Stromal cell of bone marrow (primary cell): ENCODE data around the gene SLC15A1.
"Not testable (repeated sequence)": the region's sequence is repeated elsewhere in the genome, so short reads cannot be mapped to it uniquely, and the experiment has no call there.

Experiments used
- DNase-seq: peaks from one replicate; pipeline ENCODE4 v3.0.0-alpha.2; 2012; ENCODE audit warnings: low read depth

Gene SLC15A1

GRCh38 chr13:98656223-98656622 lies 96.2 kb downstream of the SLC15A1 start:
- DNase-seq: no peak

- DNase-seq: peak; percentile 48
Observed at GRCh38 chr13:98653463-98653985, 98.9 kb downstream of the SLC15A1 start.

DNA sequence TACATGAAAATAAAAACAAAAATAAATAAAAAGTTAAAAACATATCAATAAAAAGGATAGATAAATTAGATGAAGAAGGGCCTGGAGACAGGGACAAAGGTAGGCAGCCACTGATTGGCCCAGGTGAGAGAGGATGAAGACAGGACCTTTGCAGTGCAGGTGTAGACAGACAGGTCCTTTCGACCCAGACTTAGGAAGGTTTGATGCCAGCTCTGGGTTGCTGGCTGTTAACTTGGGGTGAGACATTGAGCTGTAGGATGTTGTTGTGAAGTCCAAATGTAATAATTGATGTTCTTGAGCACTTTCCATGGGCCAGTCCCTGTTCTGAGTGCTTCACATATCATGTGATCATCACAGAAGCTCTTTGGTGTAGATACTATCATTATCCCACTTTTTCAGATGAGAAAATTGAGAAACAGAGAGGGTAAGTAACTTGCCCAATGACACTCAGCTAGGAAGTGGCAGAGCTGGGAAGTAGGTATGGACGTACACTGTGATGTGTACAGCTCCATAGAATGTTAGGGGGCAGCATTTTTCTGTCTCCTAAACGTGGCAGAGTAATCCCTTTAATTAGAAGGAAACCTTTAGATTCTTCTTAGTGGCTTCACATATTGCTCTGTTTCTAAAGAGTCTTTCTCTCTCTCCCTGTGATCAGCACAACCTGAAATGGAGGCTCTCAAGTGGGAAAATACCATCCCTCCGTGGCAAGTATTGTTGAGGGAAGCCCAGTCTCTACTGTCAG lies 99.6 kb downstream of the SLC15A1 start:
- no peak for DNase-seq

GRCh38 chr13:98652276-98652675 lies 100.2 kb downstream of the SLC15A1 start:
- DNase-seq: no peak

- DNase-seq: no peak
Observed at GRCh38 chr13:98651744-98652143, 100.7 kb downstream of the SLC15A1 start.

DNA sequence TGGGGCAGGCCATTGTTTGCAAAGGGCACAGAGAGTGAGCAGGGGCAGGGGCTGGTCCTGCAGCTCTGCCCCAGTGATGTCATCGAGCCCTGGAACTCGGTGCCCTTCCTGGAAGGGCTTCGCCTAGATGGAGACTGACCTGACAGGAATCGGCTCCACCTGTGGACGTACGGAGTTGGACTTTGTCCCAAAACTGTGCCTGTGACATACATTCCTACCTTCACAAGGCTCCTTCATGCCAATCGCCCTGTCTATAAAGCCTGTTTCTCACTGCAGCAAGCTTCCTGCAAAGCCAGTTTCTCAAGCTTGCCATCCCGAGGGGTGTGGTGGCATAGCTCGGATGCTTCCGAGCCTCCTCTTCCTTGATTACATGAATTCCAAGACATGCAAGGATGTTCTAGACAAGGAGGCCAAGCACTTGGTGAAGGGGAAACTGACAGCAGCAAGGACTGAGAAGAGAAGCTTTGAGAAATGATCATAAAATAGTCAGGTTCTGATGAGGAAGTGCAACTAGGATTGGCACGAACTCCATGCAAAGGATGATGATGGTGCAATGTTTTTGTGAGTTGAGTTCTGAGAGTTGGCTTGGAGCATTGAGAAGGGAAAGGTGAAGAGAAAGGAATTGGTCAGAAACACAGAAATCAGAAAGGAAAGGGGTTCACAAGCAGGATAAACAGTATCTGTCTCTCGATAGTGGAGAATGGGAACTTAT lies 101.9 kb downstream of the SLC15A1 start:
- DNase-seq: no peak

DNA sequence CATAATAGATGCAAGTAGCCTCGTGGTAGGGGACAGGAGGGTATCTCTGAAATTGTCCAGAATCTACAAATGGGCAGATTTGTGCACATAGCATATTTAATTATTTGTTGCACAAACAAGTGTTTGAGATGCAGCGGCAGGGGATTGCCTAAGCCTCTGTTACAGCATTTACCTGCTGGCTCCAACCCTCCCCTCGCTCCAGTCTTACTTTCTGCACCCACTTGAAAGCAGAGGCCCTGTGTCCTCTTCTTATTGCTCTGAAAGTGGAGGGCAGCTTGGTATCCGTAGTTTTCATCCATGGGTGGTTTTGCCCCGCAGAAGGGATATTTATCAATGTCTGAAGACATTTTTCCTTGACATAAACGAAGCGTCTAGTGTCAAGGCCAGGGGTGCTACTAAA lies 102.6 kb downstream of the SLC15A1 start:
- DNase-seq: no peak

DNA sequence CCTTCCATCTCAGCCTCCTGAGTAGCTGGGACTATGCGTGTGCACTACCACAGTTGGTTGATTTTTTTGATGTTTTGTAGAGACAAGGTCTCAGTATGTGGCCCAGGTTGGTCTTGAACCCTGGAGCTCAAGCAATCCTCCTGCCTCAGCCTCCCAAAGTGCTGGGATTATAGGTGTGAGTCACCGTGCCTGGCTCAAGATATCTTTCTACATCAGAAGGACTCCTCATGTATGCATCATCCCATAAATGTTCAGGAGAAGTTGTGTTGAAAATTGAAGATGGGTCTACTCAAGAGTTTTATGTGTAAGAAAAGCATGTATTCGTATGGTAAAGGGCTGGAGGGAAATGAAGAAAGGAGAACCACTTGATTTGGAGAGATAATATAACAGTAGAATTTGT lies 103.8 kb downstream of the SLC15A1 start:
- no peak for DNase-seq

DNA sequence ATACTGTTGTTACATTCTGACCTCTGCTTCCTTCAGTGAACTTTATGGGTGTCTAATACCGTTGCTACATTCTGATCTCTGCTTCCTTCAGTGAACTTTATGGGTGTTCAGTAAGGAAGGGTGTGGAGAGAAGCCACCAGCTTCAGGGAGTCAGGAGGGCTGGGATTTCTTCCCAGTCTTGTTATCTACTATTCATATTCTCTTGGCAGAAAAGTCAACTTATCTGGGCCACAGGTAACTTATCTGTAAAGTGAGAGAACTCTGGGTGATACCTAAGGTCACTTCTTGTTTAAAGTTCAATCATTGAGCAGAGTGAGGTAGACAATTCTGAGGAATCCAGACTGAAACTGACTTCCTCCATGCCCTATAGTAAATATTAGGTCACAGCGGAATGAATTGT lies 104.3 kb downstream of the SLC15A1 start:
- no peak for DNase-seq

GRCh38 chr13:98647121-98647520 lies 105.4 kb downstream of the SLC15A1 start:
- DNase-seq: no peak

- no peak for DNase-seq
Observed at GRCh38 chr13:98643479-98643878, 109.0 kb downstream of the SLC15A1 start.

DNA sequence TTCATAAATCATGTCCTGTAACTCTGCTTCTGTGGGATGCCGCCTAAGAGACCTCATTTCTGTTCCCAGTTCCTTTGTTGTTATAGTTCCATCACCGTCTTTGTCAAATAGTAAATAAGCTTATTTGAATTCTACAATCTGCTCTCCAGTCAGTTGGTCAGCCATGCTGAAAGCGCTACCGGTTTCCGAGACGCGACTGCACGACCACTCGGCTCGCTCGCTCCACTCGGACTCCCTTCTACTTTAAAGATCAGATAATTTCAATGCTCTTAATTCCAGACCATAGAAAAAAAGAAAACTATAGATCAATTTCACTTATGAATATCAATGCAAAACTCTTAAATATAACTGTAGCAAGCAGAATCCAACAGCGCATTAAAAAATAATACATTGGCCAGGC lies 111.4 kb downstream of the SLC15A1 start:
- no peak for DNase-seq

- DNase-seq: not testable (repeated sequence)
Observed at GRCh38 chr13:98639785-98640184, 112.7 kb downstream of the SLC15A1 start.

DNA sequence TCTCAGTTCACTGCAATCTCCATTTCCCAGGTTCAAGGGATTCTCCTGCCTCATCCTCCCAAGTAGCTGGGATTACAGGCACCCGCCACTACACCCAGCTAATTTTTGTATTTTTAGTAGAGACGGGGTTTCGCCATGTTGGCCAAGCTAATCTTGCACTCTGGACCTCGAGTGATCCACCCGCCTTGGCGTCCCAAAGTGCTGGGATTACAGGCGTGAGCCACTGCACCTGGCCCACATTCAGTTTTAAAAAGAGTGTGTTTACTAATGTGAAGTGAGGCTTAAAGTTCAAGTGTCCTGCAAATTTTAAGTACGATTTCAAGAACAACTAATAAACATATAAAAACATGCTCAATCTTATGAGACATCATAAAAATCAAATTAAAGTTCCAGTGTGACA lies 114.1 kb downstream of the SLC15A1 start:
- not testable (repeated sequence) for DNase-seq
